ENCODE data around the gene DACH2. TPM values are rescaled to one million over a fixed set of nuclear protein-coding genes. Genes with fewer than 3 reads are reported as not detected.

The DACH2 gene
- polyA plus RNA-seq, 1 of the 3 experiments (the other 2 are of a cell fraction): not detected

DNA sequence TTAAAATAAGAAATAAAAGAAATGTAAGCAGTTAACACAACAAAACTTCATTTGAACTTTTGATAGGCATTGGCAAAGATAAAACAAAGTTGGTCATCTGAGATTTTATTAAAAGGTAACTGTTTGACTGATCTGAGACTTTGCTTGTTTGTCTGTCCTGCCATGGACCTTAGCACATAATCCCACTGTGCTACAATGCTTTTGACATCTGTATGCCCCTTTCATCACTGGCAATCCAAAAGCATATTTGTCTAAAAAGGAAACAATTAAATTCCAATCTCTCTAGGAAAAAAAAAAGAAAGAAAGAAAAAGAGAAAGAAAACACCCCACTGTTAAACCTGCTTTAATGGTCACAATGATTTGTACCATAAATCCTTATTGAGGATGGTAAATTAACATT lies 231.0 kb downstream of the DACH2 start:
- POLR2A ChIA-PET: no interaction called here
- Histone ChIP-seq H3K9ac (no peak overlapping the region), H4K20me1 (ENCODE audit: insufficient read depth) (no peaks in the 10 kb centered on the region), H3K79me2 (ENCODE audit: insufficient read depth) (no peaks in the 10 kb centered on the region), H3K9me3 (no peaks in the 10 kb centered on the region), H3K4me3 (ENCODE audit: low read depth in 2 of 2, low read length in 1 of 2) (no peak overlapping the region), H3K4me2 (no peak overlapping the region), H3K27ac (ENCODE audit: low read depth in 2 of 2, low read length in 1 of 2) (no peak overlapping the region), H3K36me3 (replicated peaks in 1 of 2; ENCODE audit: control insufficient read depth in 1 of 2, insufficient read depth in 2 of 2, low read length in 1 of 2) (no peaks in the 10 kb centered on the region), H3K27me3 (ENCODE audit: insufficient read depth) (no peaks in the 10 kb centered on the region), H3F3A (replicated peaks; ENCODE audit: insufficient read depth) (no peaks in the 10 kb centered on the region), H3K4me1 (ENCODE audit: control insufficient read depth in 1 of 2, insufficient read depth in 2 of 2, low read depth in 1 of 2, low read length in 1 of 2) (no peaks in the 10 kb centered on the region), H2AFZ (ENCODE audit: low read depth) (no peak overlapping the region), H3K9me2 (no peaks in the 10 kb centered on the region)
- no peak for TF ChIP-seq ELF1 (IDR thresholded peaks at IDR 0.05)
- no peak for DNase-seq
- CTCF ChIA-PET: no interaction called here

DNA sequence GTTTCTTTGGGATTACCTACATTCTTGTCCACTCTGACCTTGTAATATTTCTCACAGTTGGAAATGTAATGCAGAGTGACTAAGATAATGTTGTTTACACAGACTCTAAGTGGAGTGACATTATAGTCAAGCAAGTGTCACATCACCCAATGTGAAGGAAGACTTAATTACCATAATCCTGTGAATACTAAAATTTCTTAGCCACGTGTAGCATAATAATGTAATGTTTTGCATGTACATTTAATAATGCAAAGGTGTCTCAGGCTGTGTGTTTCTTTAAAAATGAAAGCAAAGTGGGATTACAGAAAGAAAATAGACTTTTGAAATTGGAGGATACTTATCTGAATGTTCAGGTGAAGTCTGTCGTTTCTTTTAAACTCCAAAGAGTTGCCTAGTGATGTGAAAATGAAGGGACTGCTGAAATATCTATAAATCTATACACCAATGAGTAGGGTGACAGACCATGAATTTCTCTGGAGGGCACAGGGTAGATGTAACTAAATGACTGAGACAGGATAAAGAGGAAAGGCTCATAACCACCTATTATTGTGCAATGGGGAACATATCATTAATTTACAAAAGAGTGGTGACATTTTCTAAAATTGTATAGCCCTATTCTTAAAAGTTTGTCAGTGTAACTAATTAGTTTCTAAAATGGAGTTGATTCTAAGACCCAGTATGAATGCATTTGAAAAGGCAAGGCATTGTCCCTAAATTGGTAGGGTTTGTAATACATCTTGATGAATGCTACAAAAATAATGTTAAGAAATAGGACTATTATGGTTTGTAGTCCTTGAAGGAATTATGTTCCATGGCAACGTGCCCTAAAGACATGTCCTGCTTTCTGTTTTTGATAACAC lies 235.7 kb downstream of the DACH2 start:
- CTCF ChIA-PET: no interaction called here
- Histone ChIP-seq H3K79me2 (ENCODE audit: insufficient read depth) (no peaks in the 10 kb centered on the region), H3K4me1 (ENCODE audit: control insufficient read depth in 1 of 2, insufficient read depth in 2 of 2, low read depth in 1 of 2, low read length in 1 of 2) (no peaks in the 10 kb centered on the region), H3K36me3 (replicated peaks in 1 of 2; ENCODE audit: control insufficient read depth in 1 of 2, insufficient read depth in 2 of 2, low read length in 1 of 2) (no peaks in the 10 kb centered on the region), H3K27ac (ENCODE audit: low read depth in 2 of 2, low read length in 1 of 2) (no peak overlapping the region), H3F3A (replicated peaks; ENCODE audit: insufficient read depth) (no peaks in the 10 kb centered on the region), H3K9me3 (no peaks in the 10 kb centered on the region), H3K4me2 (no peak overlapping the region), H2AFZ (ENCODE audit: low read depth) (no peak overlapping the region), H3K9ac (no peak overlapping the region), H3K9me2 (no peaks in the 10 kb centered on the region), H3K27me3 (ENCODE audit: insufficient read depth) (no peaks in the 10 kb centered on the region; the same call in 1 of the 2 replicates), H3K4me3 (ENCODE audit: low read depth in 2 of 2, low read length in 1 of 2) (no peak overlapping the region), H4K20me1 (ENCODE audit: insufficient read depth) (no peaks in the 10 kb centered on the region)
- POLR2A ChIA-PET: no interaction called here
- 0% methylated on average over 3 of the region's 3 CpGs for WGBS (ENCODE audit: low lambda C conversion rate)
- no peak for DNase-seq
- TF ChIP-seq FOXJ3 (CRISPR knock-in tag; IDR thresholded peaks at IDR 0.05): no peak
- no peak for TF ChIP-seq EP300 (IDR thresholded peaks at IDR 0.05; ENCODE audit: borderline replicate concordance in 1 of 2, low read depth in 1 of 2, low read length in 1 of 2)
- TF ChIP-seq TAF1 (IDR thresholded peaks at IDR 0.05; ENCODE audit: borderline replicate concordance, low read depth, low read length): no peak
- TF ChIP-seq RAD21 (IDR thresholded peaks at IDR 0.05; ENCODE audit: low read length): no peak
- TF ChIP-seq, protein P1, sequence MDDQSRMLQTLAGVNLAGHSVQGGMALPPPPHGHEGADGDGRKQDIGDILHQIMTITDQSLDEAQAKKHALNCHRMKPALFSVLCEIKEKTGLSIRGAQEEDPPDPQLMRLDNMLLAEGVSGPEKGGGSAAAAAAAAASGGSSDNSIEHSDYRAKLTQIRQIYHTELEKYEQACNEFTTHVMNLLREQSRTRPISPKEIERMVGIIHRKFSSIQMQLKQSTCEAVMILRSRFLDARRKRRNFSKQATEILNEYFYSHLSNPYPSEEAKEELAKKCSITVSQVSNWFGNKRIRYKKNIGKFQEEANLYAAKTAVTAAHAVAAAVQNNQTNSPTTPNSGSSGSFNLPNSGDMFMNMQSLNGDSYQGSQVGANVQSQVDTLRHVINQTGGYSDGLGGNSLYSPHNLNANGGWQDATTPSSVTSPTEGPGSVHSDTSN (IDR thresholded peaks at IDR 0.05): no peak
- no peak for TF ChIP-seq JUND (IDR thresholded peaks at IDR 0.05)
- no peak for TF ChIP-seq REST (IDR thresholded peaks at IDR 0.05; ENCODE audit: low read depth, low read length)
- TF ChIP-seq TEAD4 (IDR thresholded peaks at IDR 0.05; ENCODE audit: borderline replicate concordance, insufficient read depth): no peak
- TF ChIP-seq EZH2phosphoT487 (IDR thresholded peaks at IDR 0.05; ENCODE audit: borderline replicate concordance, low read depth): no peak
- TF ChIP-seq ELF1 (IDR thresholded peaks at IDR 0.05): no peak
- no peak for TF ChIP-seq MXI1 (IDR thresholded peaks at IDR 0.05; ENCODE audit: low read depth, low read length)
- no peak for TF ChIP-seq ZBTB33 (IDR thresholded peaks at IDR 0.05; ENCODE audit: borderline replicate concordance, low read depth)
- no peak for TF ChIP-seq GATA2 (CRISPR knock-in tag; IDR thresholded peaks at IDR 0.05)
- TF ChIP-seq, protein P2, sequence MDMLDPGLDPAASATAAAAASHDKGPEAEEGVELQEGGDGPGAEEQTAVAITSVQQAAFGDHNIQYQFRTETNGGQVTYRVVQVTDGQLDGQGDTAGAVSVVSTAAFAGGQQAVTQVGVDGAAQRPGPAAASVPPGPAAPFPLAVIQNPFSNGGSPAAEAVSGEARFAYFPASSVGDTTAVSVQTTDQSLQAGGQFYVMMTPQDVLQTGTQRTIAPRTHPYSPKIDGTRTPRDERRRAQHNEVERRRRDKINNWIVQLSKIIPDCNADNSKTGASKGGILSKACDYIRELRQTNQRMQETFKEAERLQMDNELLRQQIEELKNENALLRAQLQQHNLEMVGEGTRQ (IDR thresholded peaks at IDR 0.05; ENCODE audit: borderline replicate concordance, low read depth, low read length): no peak
- TF ChIP-seq RXRA (IDR thresholded peaks at IDR 0.05; ENCODE audit: borderline replicate concordance, low read depth): no peak
- TF ChIP-seq, protein P3, sequence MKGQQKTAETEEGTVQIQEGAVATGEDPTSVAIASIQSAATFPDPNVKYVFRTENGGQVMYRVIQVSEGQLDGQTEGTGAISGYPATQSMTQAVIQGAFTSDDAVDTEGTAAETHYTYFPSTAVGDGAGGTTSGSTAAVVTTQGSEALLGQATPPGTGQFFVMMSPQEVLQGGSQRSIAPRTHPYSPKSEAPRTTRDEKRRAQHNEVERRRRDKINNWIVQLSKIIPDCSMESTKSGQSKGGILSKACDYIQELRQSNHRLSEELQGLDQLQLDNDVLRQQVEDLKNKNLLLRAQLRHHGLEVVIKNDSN (IDR thresholded peaks at IDR 0.05; ENCODE audit: borderline replicate concordance, low read depth): no peak
